Hepatocyte (in vitro differentiated cells): ENCODE results near the gene GFER. TPM values are rescaled to one million over a fixed set of nuclear protein-coding genes. Genes with fewer than 3 reads are reported as not detected.

Experiments
- DNase-seq: peaks from one replicate; pipeline ENCODE4 v3.0.0-alpha.2; 2016; ENCODE audit warnings: low spot score
- H2AFZ ChIP-seq: fragments of 200-600 bp; sonication (generic); 2 replicates; pipeline ENCODE4 v1.6.0; 2016; ENCODE audit warnings: antibody characterized with exemption, mild to moderate bottlenecking
- H3K27ac ChIP-seq: fragments of 200-600 bp; sonication (generic); 2 replicates; pipeline ENCODE4 v1.5.1; 2016; ENCODE audit warnings: mild to moderate bottlenecking
- H3K27me3 ChIP-seq: fragments of 200-600 bp; sonication (generic); 2 replicates; pipeline ENCODE4 v1.6.1; 2016
- H3K36me3 ChIP-seq: fragments of 200-600 bp; sonication (generic); replicated peaks from 2 replicates; pipeline ENCODE4 v1.5.1; 2016; ENCODE audit warnings: low read depth; ENCODE audit not compliant: insufficient read depth
- H3K4me1 ChIP-seq: fragments of 200-600 bp; sonication (generic); 2 replicates; pipeline ENCODE4 v1.5.1; 2016; ENCODE audit warnings: mild to moderate bottlenecking, moderate library complexity; ENCODE audit not compliant: insufficient read depth
- H3K4me2 ChIP-seq: fragments of 200-600 bp; sonication (generic); 2 replicates; pipeline ENCODE4 v1.6.0; 2016
- H3K4me3 ChIP-seq: fragments of 200-600 bp; sonication (generic); 2 replicates; pipeline ENCODE4 v1.5.1; 2016; ENCODE audit warnings: mild to moderate bottlenecking
- H3K79me2 ChIP-seq: fragments of 200-600 bp; sonication (generic); 2 replicates; pipeline ENCODE4 v1.6.0; 2017; ENCODE audit warnings: mild to moderate bottlenecking
- H3K9me2 ChIP-seq: fragments of 200-600 bp; sonication (generic); replicated peaks from 2 replicates; pipeline ENCODE4 v1.6.0; 2017; ENCODE audit warnings: mild to moderate bottlenecking; ENCODE audit not compliant: insufficient read depth
- H3K9me3 ChIP-seq: fragments of 200-600 bp; sonication (generic); 2 replicates; pipeline ENCODE4 v1.5.1; 2016; ENCODE audit warnings: low read depth, mild to moderate bottlenecking
- H4K20me1 ChIP-seq: fragments of 200-600 bp; sonication (generic); 2 replicates; pipeline ENCODE4 v1.6.0; 2016; ENCODE audit warnings: mild to moderate bottlenecking; ENCODE audit not compliant: insufficient read depth, poor library complexity, severe bottlenecking
- CTCF ChIP-seq: fragments of 200-600 bp; sonication (generic); IDR thresholded peaks from 2 replicates; pipeline ENCODE4 v1.5.1; 2016; ENCODE audit warnings: antibody characterized with exemption, mild to moderate bottlenecking; ENCODE audit not compliant: poor library complexity
- EZH2 ChIP-seq: fragments of 200-600 bp; sonication (generic); IDR thresholded peaks from 2 replicates; pipeline ENCODE4 v1.6.1; 2016; ENCODE audit warnings: antibody characterized with exemption, mild to moderate bottlenecking, borderline replicate concordance
- EZH2phosphoT487 ChIP-seq: fragments of 200-600 bp; sonication (generic); IDR thresholded peaks from one replicate; pipeline ENCODE4 v1.6.1; 2018; ENCODE audit warnings: antibody characterized with exemption, mild to moderate bottlenecking, low read depth, moderate library complexity; ENCODE audit not compliant: unreplicated experiment, severe bottlenecking
- WGBS: methylation state at CpG from one replicate; pipeline ENCODE4 v1.1.6; 2016; ENCODE audit warnings: low lambda C conversion rate; ENCODE audit errors: missing lambda C conversion rate; 5-methylcytosine and 5-hydroxymethylcytosine counted together
- polyA plus RNA-seq: library from polyadenylated mRNA; unstranded; fragments of >200 nt; fragmentation: Nextera tagmentation; extraction: Ambion mirVana; gene quantifications from 2 replicates; pipeline ENCODE4 v1.2.1, GENCODE V29; 2016
- total RNA-seq: library from RNA; depleted of rRNA; stranded (reverse); fragments of >200 nt; gene quantifications from 2 replicates; pipeline ENCODE4 v1.2.3, GENCODE V29; 2014

GFER gene
- total and polyA plus RNA-seq, 2 experiments from 2014 or later = 34.9 to 44.0 TPM

DNA sequence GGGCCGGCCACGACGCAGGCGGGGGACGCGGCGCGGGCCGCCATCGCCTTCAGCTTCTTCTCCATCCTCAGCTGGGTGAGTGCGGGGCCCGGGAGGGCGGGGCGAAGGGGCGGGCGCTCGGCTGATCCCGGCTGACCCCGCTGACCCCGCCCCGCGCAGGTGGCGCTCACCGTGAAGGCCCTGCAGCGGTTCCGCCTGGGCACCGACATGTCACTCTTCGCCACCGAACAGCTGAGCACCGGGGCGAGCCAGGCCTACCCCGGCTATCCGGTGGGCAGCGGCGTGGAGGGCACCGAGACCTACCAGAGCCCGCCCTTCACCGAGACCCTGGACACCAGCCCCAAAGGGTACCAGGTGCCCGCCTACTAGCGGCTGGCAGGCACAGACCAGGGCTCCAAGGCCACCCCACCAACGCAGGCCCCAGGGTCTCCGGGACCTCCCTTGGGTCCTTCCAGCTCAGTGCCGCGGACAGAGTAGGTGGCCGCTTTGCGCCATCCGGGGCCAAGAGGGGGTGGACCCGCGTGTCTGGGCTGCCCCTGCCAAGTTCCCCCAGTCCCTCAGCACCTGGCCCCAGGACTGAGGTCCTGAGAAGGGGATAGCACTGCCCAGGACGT lies 8.8 kb downstream of the GFER start:
- Histone ChIP-seq H3K27ac (no peak overlapping the region), H3K4me2 (peak overlapping the region; percentile 82), H3K27me3 (peaks cover 27% of the 10 kb centered on the region), H3K9me2 (no peaks in the 10 kb centered on the region), H3K4me3 (no peak overlapping the region), H3K9me3 (no peaks in the 10 kb centered on the region), H2AFZ (no peak overlapping the region), H4K20me1 (no peaks in the 10 kb centered on the region), H3K36me3 (no peaks in the 10 kb centered on the region), H3K4me1 (peaks cover 24% of the 10 kb centered on the region), H3K79me2 (no peaks in the 10 kb centered on the region)
- 87% methylated on average over 26 of the region's 50 CpGs for WGBS
- no peak for DNase-seq
- no peak for TF ChIP-seq CTCF
- no peak for TF ChIP-seq EZH2
- no peak for TF ChIP-seq EZH2phosphoT487

- Histone ChIP-seq H3K4me1 (peaks cover 28% of the 10 kb centered on the region), H4K20me1 (no peaks in the 10 kb centered on the region), H3K4me3 (no peak overlapping the region), H3K79me2 (no peaks in the 10 kb centered on the region), H3K9me2 (no peaks in the 10 kb centered on the region), H3K27me3 (peaks cover 22% of the 10 kb centered on the region), H3K4me2 (no peak overlapping the region), H3K9me3 (no peaks in the 10 kb centered on the region), H3K27ac (no peak overlapping the region), H3K36me3 (no peaks in the 10 kb centered on the region), H2AFZ (no peak overlapping the region)
- no peak for DNase-seq
- TF ChIP-seq EZH2 = no peak
- TF ChIP-seq CTCF = no peak
- no peak for TF ChIP-seq EZH2phosphoT487
- WGBS = 65% methylated on average over 2 of the region's 2 CpGs
Observed at GRCh38 chr16:1993731-1994131, 9.7 kb downstream of the GFER start.

- Histone ChIP-seq H3K9me3 (no peaks in the 10 kb centered on the region), H3K36me3 (no peaks in the 10 kb centered on the region), H3K27ac (peak overlapping the region; percentile 67), H3K4me3 (no peak overlapping the region), H3K4me1 (peaks cover 10% of the 10 kb centered on the region), H4K20me1 (peaks cover under 1% of the 10 kb centered on the region), H3K4me2 (no peak overlapping the region), H2AFZ (no peak overlapping the region), H3K27me3 (no peaks in the 10 kb centered on the region), H3K9me2 (no peaks in the 10 kb centered on the region), H3K79me2 (no peaks in the 10 kb centered on the region)
- no peak for TF ChIP-seq EZH2phosphoT487
- no peak for TF ChIP-seq CTCF
- TF ChIP-seq EZH2 = no peak
- DNase-seq = no peak
- 86% methylated on average over 25 of the region's 26 CpGs for WGBS
Observed at GRCh38 chr16:1997494-1998359, 13.7 kb downstream of the GFER start.
